Measurements from ENCODE around the gene GCC1.

The GCC1 gene

GRCh38 chr7:127535546-127536393, 49.6 kb downstream of the GCC1 start:
- DNase-seq: no peak

GRCh38 chr7:127534636-127535035, 50.8 kb downstream of the GCC1 start:
- DNase-seq: no peak

DNA sequence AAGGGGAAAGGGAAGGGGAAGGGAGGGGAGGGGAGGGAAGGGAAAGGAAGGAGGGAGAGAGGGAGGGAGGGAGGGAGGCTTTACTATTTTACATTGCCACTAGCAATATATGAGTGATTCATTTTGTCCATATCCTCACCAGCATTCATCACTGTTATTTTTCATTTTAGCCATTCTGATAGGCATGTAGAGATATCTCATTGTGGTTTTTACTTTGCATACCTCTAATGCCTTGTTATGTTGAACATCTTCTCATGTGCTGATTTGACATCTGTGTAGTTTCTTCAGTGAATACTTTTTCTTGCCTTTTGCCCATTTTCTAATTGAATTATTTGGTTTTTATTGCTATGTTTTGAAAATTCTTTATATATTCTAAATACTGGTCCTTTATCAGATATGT, 52.7 kb downstream of the GCC1 start:
- DNase-seq: no peak

DNA sequence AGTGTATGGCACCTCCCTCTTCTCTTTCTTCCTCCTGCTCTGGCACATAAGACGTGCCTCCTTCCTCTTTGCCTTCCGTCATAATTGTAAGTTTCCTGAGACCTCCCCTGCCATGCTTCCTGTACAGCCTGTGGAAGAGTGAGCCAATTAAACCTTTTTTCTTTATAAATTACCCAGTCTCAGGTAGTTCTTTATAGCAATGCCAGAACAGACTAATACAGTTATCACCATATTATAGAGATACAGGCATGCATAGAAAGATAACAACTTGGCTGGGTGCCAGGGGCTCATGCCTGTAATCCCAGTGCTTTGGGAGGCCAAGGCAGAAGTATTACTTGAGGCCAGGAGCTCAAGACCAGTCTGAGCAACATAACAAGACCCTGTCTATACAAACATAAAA, 53.2 kb downstream of the GCC1 start:
- DNase-seq: no peak

Data from Kasumi-1 (cell line).